GM12878 (cell line): Measurements from ENCODE around the gene SPSB2. TPM values are rescaled to one million over a fixed set of nuclear protein-coding genes. Genes with fewer than 3 reads are reported as not detected.

ENCODE experiments used
- ATAC-seq: fragments of 200-7000 bp; cut with Tn5 transposase; 3 replicates; pipeline ENCODE4 v1.9.1; 2020; ENCODE audit warnings: mild to moderate bottlenecking, moderate library complexity
- BruUV-seq: library from RNA; stranded (reverse); fragments of 400-500 nt; replicated peaks from 2 replicates; lab custom pipeline; 2021; lab: Mats Ljungman, UMichigan
- CTCF ChIA-PET: fragments of 300-600 bp; sonication (Branson Sonifier 250); formaldehyde crosslinking; extraction: SDS; loops from one replicate; lab custom pipeline; 2021; ENCODE audit warnings: inconsistent platforms; lab: Yijun Ruan, JAX
- POLR2A ChIA-PET: fragments of 350-600 bp; formaldehyde crosslinking; extraction: SDS; loops from one replicate; lab custom pipeline; 2021; ENCODE audit warnings: inconsistent platforms; lab: Charles Lee
- RAD21 ChIA-PET: fragments of 300-600 bp; sonication (Branson Sonifier 250); formaldehyde crosslinking; loops from one replicate; lab custom pipeline; 2023; ENCODE audit warnings: antibody characterized with exemption; ENCODE audit not compliant: unreplicated experiment; lab: Charles Lee
- SMC1A ChIA-PET: fragments of 300-600 bp; sonication (Branson Sonifier 250); formaldehyde crosslinking; loops from one replicate; lab custom pipeline; 2023; ENCODE audit not compliant: unreplicated experiment, uncharacterized antibody; lab: Charles Lee
- DNase-seq: peaks from one replicate; pipeline ENCODE4 v3.0.0-alpha.2; 2011; ENCODE audit warnings: low read depth, low spot score
- FAIRE-seq: peaks from 3 replicates; lab custom pipeline; 2011; peaks lifted over from hg19 to GRCh38; lab: Jason Lieb, UNC
- H2AFZ ChIP-seq: 2 replicates; pipeline ENCODE4 v1.6.0; 2011; ENCODE audit warnings: low read depth, low read length, control low read depth; ENCODE audit not compliant: control insufficient read depth
- H3K27ac ChIP-seq: 2 replicates; pipeline ENCODE4 v1.5.1; 2011; ENCODE audit warnings: control low read depth; ENCODE audit not compliant: control insufficient read depth, insufficient read depth
- H3K27me3 ChIP-seq, 2 experiments: replicated peaks in 1 of 2; 2 replicates each; pipeline versions ENCODE4 v1.6.0 to v1.6.1; 2011; ENCODE audit warnings: low read length in 1 of 2; ENCODE audit not compliant: control insufficient read depth in 2 of 2, insufficient read depth in 2 of 2
- H3K36me3 ChIP-seq, 2 experiments: 2 replicates each; pipeline ENCODE4 v1.5.1; 2011; ENCODE audit warnings: low read length in 1 of 2; ENCODE audit not compliant: control insufficient read depth in 2 of 2, insufficient read depth in 2 of 2
- H3K4me1 ChIP-seq: 2 replicates; pipeline ENCODE4 v1.6.1; 2011; ENCODE audit warnings: mild to moderate bottlenecking, low read length, moderate library complexity, mixed read lengths; ENCODE audit not compliant: control insufficient read depth, insufficient read depth
- H3K4me2 ChIP-seq: 2 replicates; pipeline ENCODE4 v1.6.0; 2011; ENCODE audit warnings: control low read depth; ENCODE audit not compliant: control insufficient read depth, insufficient read depth
- H3K4me3 ChIP-seq: fragments of 200-600 bp; sonication (generic); 2 replicates; pipeline ENCODE4 v1.5.1; 2016
- H3K79me2 ChIP-seq: 2 replicates; pipeline ENCODE4 v1.6.0; 2011; ENCODE audit warnings: low read length; ENCODE audit not compliant: control insufficient read depth, insufficient read depth
- H3K9ac ChIP-seq: 2 replicates; pipeline ENCODE4 v1.8.0; 2011; ENCODE audit warnings: low read length, control low read depth, mixed read lengths; ENCODE audit not compliant: control insufficient read depth, insufficient read depth
- H3K9me3 ChIP-seq: replicated peaks from 3 replicates; pipeline ENCODE4 v1.5.1; 2011; ENCODE audit warnings: mild to moderate bottlenecking, low read length; ENCODE audit not compliant: control insufficient read depth, insufficient read depth
- H4K20me1 ChIP-seq: 2 replicates; pipeline ENCODE4 v1.6.0; 2011; ENCODE audit not compliant: control insufficient read depth, insufficient read depth
- CBX5 ChIP-seq: sonication (generic); IDR thresholded peaks from 2 replicates; pipeline ENCODE4 v1.6.1; 2016; ENCODE audit warnings: low read depth, moderate library complexity, mild to moderate bottlenecking, inconsistent platforms
- EED ChIP-seq: sonication (generic); IDR thresholded peaks from 2 replicates; pipeline ENCODE4 v1.6.1; 2016; ENCODE audit warnings: antibody characterized with exemption, low read depth
- JUNB ChIP-seq: IDR thresholded peaks from 2 replicates; pipeline ENCODE4 v1.6.1; 2016; ENCODE audit warnings: antibody characterized with exemption, mild to moderate bottlenecking
- JUND ChIP-seq: IDR thresholded peaks from 2 replicates; pipeline ENCODE4 v1.6.1; 2012; ENCODE audit warnings: low read depth, mild to moderate bottlenecking, low read length, improper control_type of control experiment, moderate library complexity
- MEF2A ChIP-seq: IDR thresholded peaks from 2 replicates; pipeline ENCODE4 v1.6.1; 2011; ENCODE audit warnings: low read depth, mild to moderate bottlenecking, low read length, moderate library complexity; ENCODE audit not compliant: insufficient read depth
- NFIC ChIP-seq: IDR thresholded peaks from 2 replicates; pipeline ENCODE4 v1.6.1; 2012; ENCODE audit warnings: low read depth, mild to moderate bottlenecking, inconsistent platforms, low read length, moderate library complexity
- POLR2AphosphoS5 ChIP-seq: IDR thresholded peaks from 2 replicates; pipeline ENCODE4 v1.6.1; 2011; ENCODE audit warnings: mild to moderate bottlenecking, low read length, inconsistent platforms
- TCF12 ChIP-seq: IDR thresholded peaks from 2 replicates; pipeline ENCODE4 v1.6.1; 2011; ENCODE audit warnings: low read depth, mild to moderate bottlenecking, low read length
- TCF3 ChIP-seq: IDR thresholded peaks from 2 replicates; pipeline ENCODE4 v1.6.1; 2012; ENCODE audit warnings: low read depth, mild to moderate bottlenecking, low read length, borderline replicate concordance; ENCODE audit not compliant: insufficient read depth
- ZNF384 ChIP-seq: IDR thresholded peaks from 2 replicates; pipeline ENCODE4 v1.6.1; 2012; ENCODE audit warnings: low read depth, mild to moderate bottlenecking, low read length, improper control_type of control experiment, borderline replicate concordance
- ZNF622 ChIP-seq: fragments of 450-650 bp; IDR thresholded peaks from 2 replicates; pipeline ENCODE4 v1.6.1; 2017; ENCODE audit warnings: mild to moderate bottlenecking, inconsistent platforms
- WGBS: methylation state at CpG from one replicate; pipeline ENCODE4 v1.1.6; 2016; ENCODE audit warnings: low lambda C conversion rate; ENCODE audit not compliant: insufficient replicate concordance, insufficient coverage; ENCODE audit errors: missing lambda C conversion rate; 5-methylcytosine and 5-hydroxymethylcytosine counted together
- in situ Hi-C: fragments of 300-500 bp; cut with MboI; formaldehyde crosslinking; loops from 9 replicates; pipeline ENCODE4 v1.14.3; 2018; ENCODE audit warnings: mixed read lengths
- intact Hi-C: fragments of 100-400 bp; cut with micrococcal nuclease; formaldehyde crosslinking; loops from one replicate; pipeline ENCODE4 v1.14.2; 2022; ENCODE audit not compliant: unreplicated experiment
- polyA plus RNA-seq, 11 experiments: library from polyadenylated mRNA; depleted of rRNA in 4 of 11; unstranded in 6 of 11; stranded (reverse) in 5 of 11; fragments of >200 nt; fragmentation: Nextera tagmentation in 4 of 11; fragmentation: Illumina TruSeq in 1 of 11; extraction: Ambion mirVana in 4 of 11; extraction: Trizol in 1 of 11; gene quantifications; 1 replicate in 1 of 11; 2 replicates in 10 of 11; pipeline versions ENCODE4 v1.2.1 to v1.2.3, GENCODE V29; 2011 to 2016; ENCODE audit warnings: inconsistent platforms in 2 of 11, missing spikeins in 2 of 11, low read depth in 1 of 11
- total RNA-seq, 4 experiments: library from RNA; depleted of rRNA in 3 of 4; stranded (reverse); fragments of >200 nt in 3 of 4; fragmentation: Illumina TruSeq in 1 of 4; extraction: Trizol in 1 of 4; gene quantifications; 2 replicates each; pipeline versions ENCODE4 v1.2.1 to v1.2.3, GENCODE V29; 2013 to 2021
- TF ChIP-seq, protein P1 (sequence below): IDR thresholded peaks from 2 replicates; pipeline ENCODE4 v1.6.1; 2011; ENCODE audit warnings: borderline replicate concordance, low read depth, mild to moderate bottlenecking, moderate library complexity, mixed read lengths, low read length; ENCODE audit not compliant: insufficient read depth; ENCODE audit errors: extremely low read length
- TF ChIP-seq, protein P2 (sequence below): fragments of 450-650 bp; IDR thresholded peaks from 2 replicates; pipeline ENCODE4 v1.6.1; 2016; ENCODE audit warnings: mild to moderate bottlenecking, moderate library complexity, borderline replicate concordance
- TF ChIP-seq, protein P3 (sequence below), 3 experiments: IDR thresholded peaks in 2 of 3; conservative IDR thresholded peaks in 1 of 3; 2 replicates each; pipeline ENCODE4 v1.5.1; 2011; ENCODE audit warnings: low read depth in 3 of 3, low read length in 3 of 3, mild to moderate bottlenecking in 3 of 3, control low read depth in 2 of 3, moderate library complexity in 2 of 3, inconsistent platforms in 1 of 3, mixed read lengths in 1 of 3; ENCODE audit not compliant: control insufficient read depth in 2 of 3, insufficient read depth in 1 of 3; ENCODE audit errors: extremely low read depth in 1 of 3

Gene SPSB2
- total and polyA plus RNA-seq, 10 of the 15 experiments (the other 5 are each of a cell fraction or from before 2014, with no cell fraction given) = 0.08 to 5.6 (median 2.7) TPM

DNA sequence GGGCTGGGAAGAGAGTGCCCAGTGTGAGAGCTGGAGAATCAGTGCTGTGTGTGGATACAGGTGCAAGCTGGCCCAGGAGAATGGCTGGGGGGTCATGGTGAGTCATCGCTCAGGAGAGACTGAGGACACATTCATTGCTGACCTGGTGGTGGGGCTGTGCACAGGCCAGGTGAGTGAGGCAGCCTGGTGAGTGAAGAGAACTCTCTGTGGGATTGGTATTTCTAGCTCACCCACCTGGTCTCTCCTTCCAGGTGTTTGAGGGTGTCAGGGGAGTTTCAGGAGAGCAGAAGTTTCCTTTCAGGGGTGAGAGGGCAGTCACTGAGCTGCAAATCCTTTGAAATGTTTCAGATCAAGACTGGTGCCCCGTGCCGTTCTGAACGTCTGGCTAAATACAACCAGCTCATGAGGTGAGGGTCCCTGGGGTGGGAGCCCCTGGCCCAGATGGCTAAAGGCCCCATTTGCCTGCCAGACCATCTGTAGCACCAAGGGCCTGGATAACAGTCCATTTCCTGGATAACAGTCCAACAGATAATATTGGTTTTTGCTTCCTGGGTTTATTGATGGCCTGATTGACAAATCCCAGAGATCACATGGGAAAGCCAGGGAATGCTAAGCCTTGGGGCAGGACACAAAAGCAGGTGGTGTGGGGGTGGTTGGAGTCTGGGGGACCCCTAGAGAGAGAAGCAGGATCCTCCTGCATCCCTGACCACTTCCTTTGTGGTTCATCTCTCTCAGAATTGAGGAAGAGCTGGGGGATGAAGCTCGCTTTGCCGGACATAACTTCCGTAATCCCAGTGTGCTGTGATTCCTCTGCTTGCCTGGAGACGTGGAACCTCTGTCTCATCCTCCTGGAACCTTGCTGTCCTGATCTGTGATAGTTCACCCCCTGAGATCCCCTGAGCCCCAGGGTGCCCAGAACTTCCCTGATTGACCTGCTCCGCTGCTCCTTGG is 49.2 kb upstream of the SPSB2 start:
- peak overlapping the region; percentile 4; the same call in 1 of the 2 replicates for H3K4me3 ChIP-seq
- peaks cover 48% of the 10 kb centered on the region for H3K4me1 ChIP-seq
- H4K20me1 ChIP-seq = no peaks in the 10 kb centered on the region
- in situ Hi-C loops = no loop called here
- ChIA-PET SMC1A (interaction anchor here (0.7 to 2.0 kb wide), 6 partner anchors 14 to 185 kb away, joined by 3 to 7 read pairs (median 4); partner anchors contain the start of genes C12orf57, LPCAT3, RNU7-1 and SPSB2), CTCF (interaction anchor here (1.0 to 6.2 kb wide), 10 partner anchors 15 to 223 kb away, joined by 3 to 111 read pairs (median 5); partner anchors contain the start of genes C12orf57, C1RL, RNU7-1 and SPSB2), RAD21 (interaction anchor here (0.6 to 2.4 kb wide), 6 partner anchors 15 to 71 kb away, joined by 3 to 10 read pairs (median 4); partner anchors contain the start of genes C12orf57, CDCA3 and RNU7-1), POLR2A (interaction anchor here (0.6 to 1.5 kb wide), 5 partner anchors 10 to 111 kb away, joined by 3 to 6 read pairs (median 4); no protein-coding TSS in a partner anchor)
- peak overlapping the region; percentile 36 for H3K27ac ChIP-seq
- peak overlapping the region; percentile 36 for H3K4me2 ChIP-seq
- H3K36me3 ChIP-seq = peaks cover 0 to 8% of the 10 kb centered on the region in 2 experiments; a peak in 2 of 4 replicates
- ATAC-seq = peak; percentile 32
- intact Hi-C loops = loop anchor here (5.0 kb wide), 2 partner anchors 170 to 190 kb away; partner anchors contain the start of gene C1R
- H3K79me2 ChIP-seq = peaks cover 7% of the 10 kb centered on the region
- no peak for DNase-seq
- H3K27me3 ChIP-seq = no peaks in the 10 kb centered on the region
- BruUV-seq = no TSS peak
- no peak for FAIRE-seq
- no peaks in the 10 kb centered on the region for H3K9me3 ChIP-seq
- WGBS = 48% methylated on average over 9 of the region's 9 CpGs
- H2AFZ ChIP-seq = no peak overlapping the region
- peak overlapping the region; percentile 27; the same call in 1 of the 2 replicates for H3K9ac ChIP-seq
- no peak for TF ChIP-seq NFIC
- TF ChIP-seq, protein P1, sequence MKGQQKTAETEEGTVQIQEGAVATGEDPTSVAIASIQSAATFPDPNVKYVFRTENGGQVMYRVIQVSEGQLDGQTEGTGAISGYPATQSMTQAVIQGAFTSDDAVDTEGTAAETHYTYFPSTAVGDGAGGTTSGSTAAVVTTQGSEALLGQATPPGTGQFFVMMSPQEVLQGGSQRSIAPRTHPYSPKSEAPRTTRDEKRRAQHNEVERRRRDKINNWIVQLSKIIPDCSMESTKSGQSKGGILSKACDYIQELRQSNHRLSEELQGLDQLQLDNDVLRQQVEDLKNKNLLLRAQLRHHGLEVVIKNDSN = no peak
- TF ChIP-seq ZNF384 = no peak
- TF ChIP-seq JUND = no peak
- 0 out of 2 replicates have a peak, but pooled peaks have one; percentile 47 for TF ChIP-seq TCF3
- TF ChIP-seq, protein P2, sequence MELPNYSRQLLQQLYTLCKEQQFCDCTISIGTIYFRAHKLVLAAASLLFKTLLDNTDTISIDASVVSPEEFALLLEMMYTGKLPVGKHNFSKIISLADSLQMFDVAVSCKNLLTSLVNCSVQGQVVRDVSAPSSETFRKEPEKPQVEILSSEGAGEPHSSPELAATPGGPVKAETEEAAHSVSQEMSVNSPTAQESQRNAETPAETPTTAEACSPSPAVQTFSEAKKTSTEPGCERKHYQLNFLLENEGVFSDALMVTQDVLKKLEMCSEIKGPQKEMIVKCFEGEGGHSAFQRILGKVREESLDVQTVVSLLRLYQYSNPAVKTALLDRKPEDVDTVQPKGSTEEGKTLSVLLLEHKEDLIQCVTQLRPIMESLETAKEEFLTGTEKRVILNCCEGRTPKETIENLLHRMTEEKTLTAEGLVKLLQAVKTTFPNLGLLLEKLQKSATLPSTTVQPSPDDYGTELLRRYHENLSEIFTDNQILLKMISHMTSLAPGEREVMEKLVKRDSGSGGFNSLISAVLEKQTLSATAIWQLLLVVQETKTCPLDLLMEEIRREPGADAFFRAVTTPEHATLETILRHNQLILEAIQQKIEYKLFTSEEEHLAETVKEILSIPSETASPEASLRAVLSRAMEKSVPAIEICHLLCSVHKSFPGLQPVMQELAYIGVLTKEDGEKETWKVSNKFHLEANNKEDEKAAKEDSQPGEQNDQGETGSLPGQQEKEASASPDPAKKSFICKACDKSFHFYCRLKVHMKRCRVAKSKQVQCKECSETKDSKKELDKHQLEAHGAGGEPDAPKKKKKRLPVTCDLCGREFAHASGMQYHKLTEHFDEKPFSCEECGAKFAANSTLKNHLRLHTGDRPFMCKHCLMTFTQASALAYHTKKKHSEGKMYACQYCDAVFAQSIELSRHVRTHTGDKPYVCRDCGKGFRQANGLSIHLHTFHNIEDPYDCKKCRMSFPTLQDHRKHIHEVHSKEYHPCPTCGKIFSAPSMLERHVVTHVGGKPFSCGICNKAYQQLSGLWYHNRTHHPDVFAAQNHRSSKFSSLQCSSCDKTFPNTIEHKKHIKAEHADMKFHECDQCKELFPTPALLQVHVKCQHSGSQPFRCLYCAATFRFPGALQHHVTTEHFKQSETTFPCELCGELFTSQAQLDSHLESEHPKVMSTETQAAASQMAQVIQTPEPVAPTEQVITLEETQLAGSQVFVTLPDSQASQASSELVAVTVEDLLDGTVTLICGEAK = no peak
- TF ChIP-seq POLR2AphosphoS5 = no peak
- TF ChIP-seq, protein P3, sequence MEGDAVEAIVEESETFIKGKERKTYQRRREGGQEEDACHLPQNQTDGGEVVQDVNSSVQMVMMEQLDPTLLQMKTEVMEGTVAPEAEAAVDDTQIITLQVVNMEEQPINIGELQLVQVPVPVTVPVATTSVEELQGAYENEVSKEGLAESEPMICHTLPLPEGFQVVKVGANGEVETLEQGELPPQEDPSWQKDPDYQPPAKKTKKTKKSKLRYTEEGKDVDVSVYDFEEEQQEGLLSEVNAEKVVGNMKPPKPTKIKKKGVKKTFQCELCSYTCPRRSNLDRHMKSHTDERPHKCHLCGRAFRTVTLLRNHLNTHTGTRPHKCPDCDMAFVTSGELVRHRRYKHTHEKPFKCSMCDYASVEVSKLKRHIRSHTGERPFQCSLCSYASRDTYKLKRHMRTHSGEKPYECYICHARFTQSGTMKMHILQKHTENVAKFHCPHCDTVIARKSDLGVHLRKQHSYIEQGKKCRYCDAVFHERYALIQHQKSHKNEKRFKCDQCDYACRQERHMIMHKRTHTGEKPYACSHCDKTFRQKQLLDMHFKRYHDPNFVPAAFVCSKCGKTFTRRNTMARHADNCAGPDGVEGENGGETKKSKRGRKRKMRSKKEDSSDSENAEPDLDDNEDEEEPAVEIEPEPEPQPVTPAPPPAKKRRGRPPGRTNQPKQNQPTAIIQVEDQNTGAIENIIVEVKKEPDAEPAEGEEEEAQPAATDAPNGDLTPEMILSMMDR (IDR thresholded peaks at IDR 0.05 in 2 of 3, conservative IDR thresholded peaks at IDR 0.05 in 1 of 3; ENCODE audit: control insufficient read depth in 2 of 3, extremely low read depth in 1 of 3, insufficient read depth in 1 of 3, low read depth in 3 of 3, low read length in 3 of 3) = 0 out of 6 replicates have a peak, but pooled peaks of 1 of the 3 experiments have one; percentile 13
- no peak for TF ChIP-seq CBX5
- 0 out of 2 replicates have a peak, but pooled peaks have one; percentile 49 for TF ChIP-seq TCF12
- 0 out of 2 replicates have a peak, but pooled peaks have one; percentile 31 for TF ChIP-seq EED
- no peak for TF ChIP-seq JUNB
- no peak for TF ChIP-seq MEF2A
- TF ChIP-seq ZNF622 = no peak
